GM19324 (cell line): ENCODE measurements around the gene PRKAR1B.

Source experiments
- ATAC-seq: cut with Tn5 transposase; IDR thresholded peaks from one replicate; pipeline ENCODE4 v1.9.1; 2021; ENCODE audit warnings: mild to moderate bottlenecking, moderate library complexity; ENCODE audit not compliant: unreplicated experiment, low FRiP score

The PRKAR1B gene

DNA sequence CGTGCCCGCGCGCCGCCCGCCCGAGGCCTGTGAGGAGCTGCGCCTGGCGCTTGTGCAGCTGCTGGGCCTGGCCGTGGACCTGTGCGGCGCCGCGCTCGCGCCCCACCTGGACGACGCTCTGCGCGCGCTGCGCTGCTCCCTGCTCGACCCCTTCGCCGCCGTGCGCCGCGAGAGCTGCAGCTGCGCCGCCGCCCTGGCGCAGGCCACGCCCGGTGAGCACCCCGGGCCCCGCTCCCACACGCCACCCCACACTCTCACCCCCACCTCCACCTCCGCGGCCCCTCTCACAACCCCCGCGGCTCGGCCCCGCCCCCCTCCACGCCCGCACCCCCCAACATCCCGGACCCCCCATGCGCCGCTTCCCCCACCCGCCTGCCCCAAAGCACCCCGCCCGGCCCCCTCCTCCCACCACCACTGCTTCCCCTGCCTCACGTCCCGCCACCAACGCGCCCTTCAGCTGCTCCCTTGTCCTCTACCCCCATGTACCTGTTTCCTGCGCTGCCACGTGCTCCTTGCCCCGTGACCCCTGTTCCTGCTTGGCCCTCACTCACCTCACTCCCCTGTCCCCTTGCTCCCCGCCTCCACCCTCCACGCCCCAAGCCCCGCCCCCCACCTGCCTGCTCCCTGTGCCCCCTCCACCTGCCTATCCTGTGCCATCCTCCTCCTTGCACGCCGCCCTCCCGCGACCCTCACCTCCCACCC, at the start of gene PRKAR1B:
TSS of gene PRKAR1B (minus strand) at position 178 of the 702 bp plus-strand sequence. CDS start 15,776 bp downstream, outside the sequence.
- peak; percentile 34 for ATAC-seq

DNA sequence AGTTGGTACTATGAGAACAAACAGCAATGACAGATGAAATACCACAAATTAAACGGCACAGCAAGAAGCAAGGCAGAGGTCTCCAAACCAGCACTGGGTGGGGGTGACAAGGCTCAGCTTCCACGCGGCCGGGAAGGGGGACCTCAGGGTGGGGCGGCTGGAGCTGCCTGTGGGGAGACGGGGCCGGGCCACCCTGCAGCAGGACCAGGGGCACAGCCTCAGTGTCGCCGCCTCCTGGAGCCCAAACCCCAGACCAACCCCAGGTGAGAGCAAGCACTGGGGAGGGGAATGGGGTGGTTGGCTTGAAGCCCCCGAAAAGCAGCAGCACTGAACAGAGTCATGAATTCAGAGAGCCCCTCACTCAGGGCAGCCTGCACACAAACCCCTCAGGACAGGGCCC, 49.3 kb upstream of the PRKAR1B start:
- no peak for ATAC-seq

GRCh38 chr7:774161-775109, 47.4 kb upstream of the PRKAR1B start:
- no peak for ATAC-seq

- ATAC-seq: no peak
These were observed 46.5 kb upstream of the PRKAR1B start for GRCh38 chr7:773622-773915.

DNA sequence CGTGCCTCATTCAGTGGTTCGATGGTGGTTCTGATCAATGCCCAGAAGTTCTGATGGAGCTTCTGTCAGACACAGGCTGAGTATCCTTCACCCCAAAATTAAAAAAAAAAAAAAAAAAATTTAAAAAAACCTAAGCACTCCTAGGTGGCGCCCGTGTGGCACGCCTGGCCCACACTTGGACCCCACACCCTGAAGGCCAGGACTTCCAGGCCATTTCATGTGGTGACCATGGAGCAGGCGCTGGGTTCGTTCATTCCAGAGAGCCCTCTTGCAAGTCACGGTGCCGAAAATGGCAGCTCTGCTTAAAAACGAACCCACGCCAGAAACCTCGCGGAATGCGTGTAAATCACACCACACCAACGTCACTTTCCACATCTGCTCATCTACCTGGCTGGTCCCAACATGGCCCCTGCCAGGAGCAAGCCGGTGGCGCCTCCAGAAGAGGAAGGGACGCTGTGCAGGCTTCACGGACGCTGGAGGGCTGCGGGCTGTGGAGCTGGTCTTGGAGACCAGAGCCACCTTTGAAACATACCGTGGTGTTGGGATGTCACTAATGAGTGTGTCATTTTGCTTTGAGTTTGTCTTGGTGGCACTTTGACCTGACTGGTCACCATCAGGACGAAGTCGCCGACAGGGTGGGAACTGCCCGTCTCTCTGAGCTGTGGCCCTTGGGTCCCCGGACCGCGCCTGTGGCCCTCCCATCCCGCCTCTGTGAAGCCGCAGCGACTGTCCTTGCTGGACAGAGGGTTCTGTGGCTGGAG, 46.0 kb upstream of the PRKAR1B start:
- no peak for ATAC-seq

GRCh38 chr7:772392-772791, 45.3 kb upstream of the PRKAR1B start:
- no peak for ATAC-seq

DNA sequence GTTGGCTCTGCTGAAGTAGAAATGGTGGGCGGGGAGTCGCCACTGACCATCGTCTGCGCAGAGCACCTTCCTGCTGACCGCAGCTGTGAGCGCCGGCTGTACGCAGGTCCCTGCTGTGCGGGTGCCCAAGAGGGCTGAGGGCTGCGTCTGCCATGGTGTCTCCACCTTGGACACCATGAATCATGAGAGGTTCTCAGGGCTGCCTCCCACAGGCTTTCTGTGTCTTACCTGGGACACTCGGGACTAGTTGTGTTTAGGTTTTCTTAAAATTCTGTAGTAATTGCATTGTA, 44.9 kb upstream of the PRKAR1B start:
- no peak for ATAC-seq

DNA sequence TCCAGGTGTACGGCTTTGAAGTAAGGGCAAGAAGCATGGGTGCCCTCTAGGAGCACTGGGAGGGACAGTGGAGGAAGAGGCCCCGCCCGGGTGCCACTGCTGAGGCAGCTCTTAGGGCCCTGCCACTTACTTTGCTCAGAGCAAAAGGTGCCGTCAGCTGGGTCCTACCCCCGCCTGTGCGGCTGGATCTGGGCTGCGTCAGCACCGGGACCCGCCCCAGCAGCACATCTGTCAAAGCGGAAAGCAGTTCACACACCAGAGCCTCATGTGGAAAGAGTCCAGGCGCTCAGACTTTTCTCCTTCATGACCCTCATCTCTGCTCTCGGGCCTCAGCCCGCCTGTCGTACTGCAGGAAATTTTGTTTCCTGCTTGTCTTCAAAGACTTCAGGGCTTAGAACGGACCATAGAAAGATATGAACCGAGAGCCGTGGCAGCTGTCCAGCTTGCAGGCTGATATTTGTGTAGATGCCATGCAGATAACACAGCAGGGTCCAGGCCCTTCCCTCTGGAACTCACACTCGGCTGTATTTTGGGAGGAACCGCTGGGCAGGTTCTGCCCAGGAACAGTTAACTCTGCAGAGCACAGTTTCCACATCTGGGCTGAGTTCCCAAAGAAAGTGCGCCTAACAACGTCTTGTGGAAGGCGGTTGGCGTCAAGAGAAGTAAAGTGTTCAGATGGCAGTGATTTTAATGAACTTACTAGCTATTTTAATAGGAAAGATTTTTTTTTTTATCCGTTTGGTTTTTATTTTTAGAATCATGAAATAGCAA, 44.3 kb upstream of the PRKAR1B start:
- no peak for ATAC-seq

DNA sequence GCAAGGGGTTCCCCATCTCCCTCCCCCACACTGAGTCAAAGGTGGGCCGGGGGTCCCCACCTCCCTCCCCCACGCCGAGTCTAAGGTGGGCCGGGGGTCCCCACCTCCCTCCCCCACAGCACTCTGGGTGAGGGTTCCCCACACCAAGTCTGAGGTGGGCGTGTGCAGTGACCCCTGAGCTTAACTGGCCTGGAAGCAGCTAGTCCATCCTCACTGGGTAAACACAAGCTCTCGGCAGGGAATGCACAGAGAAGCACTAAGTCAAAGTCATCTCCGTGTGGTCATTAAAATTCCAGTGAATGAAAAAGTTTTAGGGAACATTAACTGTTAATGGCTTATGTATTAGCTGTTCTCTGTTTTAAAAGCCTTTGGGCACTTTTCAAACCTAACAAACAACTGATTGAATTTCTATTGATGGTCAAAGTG, 43.7 kb upstream of the PRKAR1B start:
- ATAC-seq: no peak

GRCh38 chr7:770336-770735, 43.3 kb upstream of the PRKAR1B start:
- no peak for ATAC-seq

GRCh38 chr7:768881-769504, 41.9 kb upstream of the PRKAR1B start:
- ATAC-seq: no peak

DNA sequence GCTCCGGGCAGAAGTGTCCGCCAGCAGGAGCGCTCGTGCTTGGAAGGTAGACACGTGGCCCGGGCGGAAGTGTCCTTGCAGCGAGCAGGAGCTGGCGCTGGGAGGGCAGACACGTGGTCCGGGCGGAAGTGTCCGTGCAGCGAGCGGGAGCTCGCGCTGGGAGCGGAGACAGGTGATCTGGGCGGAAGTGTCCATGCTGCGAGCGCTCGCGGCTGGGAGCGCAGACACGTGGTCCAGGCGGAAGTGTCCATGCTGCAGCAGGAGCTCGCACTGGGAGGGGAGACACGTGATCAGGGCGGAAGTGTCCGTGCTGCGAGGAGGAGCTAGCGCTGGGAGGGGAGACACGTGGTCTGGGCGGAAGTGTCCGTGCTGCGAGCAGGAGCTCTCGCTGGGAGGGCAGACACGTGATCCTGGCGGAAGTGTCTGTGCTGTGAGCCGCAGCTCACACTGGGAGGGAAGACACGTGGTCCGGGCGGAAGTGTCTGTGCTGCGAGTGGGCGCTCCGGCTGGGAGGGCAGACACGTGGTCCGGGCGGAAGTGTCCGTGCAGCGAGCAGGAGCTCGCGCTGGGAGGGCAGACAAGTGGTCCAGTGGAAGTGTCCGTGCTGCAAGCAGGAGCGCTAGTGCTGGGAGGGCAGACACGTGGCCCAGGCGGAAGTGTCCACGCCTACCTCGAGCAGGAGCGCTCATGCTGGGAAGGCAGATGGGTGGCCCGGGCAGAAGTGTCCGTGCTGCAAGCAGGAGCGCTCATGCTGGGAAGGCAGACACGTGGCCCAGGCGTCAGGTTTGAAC, 41.1 kb upstream of the PRKAR1B start:
- ATAC-seq: no peak

- no peak for ATAC-seq
These were observed 40.5 kb upstream of the PRKAR1B start for GRCh38 chr7:767580-767940.

GRCh38 chr7:765383-765782, 38.3 kb upstream of the PRKAR1B start:
- no peak for ATAC-seq

DNA sequence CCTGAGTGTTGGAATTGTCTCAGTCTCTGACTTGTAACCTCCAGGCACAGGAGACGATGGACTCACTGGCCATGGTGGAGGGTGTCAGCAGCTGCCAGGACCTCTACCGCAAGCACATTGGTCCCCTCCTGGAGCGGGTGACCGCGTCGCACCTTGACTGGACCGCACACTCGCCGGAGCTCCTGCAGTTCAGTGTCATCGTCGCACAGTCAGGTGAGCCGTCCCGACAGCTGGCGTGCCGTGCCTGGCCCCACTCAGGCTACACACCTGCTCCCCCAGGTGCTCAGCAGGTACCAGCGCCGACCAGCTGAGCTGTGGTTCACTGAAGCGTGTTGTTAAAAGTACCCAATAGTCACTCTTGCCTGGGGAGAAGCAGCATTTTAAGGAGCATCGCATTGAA, 36.7 kb upstream of the PRKAR1B start:
- no peak for ATAC-seq

- ATAC-seq: no peak
These were observed 35.8 kb upstream of the PRKAR1B start for GRCh38 chr7:762885-763284.

DNA sequence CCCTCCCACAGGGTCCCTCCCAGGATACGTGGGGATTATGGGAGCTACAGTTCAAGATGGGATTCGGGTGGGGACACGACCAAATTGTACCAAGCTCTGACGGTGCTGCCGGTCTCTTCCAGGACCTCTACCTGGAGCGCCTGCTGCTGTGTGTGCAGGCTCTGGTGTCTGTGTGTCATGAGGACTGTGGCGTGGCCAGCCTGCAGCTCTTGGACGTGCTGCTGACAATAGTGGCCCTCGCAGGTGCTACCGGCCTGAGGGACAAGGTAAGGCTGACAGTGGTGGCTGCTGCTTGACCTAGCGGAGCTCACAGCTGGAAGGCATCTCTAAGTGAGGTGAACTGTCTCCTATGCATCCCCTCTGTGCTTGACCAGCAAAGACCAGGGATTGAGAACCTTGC, 34.5 kb upstream of the PRKAR1B start:
- no peak for ATAC-seq

GRCh38 chr7:761101-761500, 34.0 kb upstream of the PRKAR1B start:
- ATAC-seq: no peak

GRCh38 chr7:760006-760405, 32.9 kb upstream of the PRKAR1B start:
- no peak for ATAC-seq
